Dendritic cell treated with granulocyte-macrophage colony-stimulating factor and Interleukin-4, amounts not matched to agents 40 ng/mL and 50 ng/mL, for 4 days (primary cell): ENCODE measurements around the gene FASLG.
"Not testable (repeated sequence)": the region's sequence is repeated elsewhere in the genome, so short reads cannot be mapped to it uniquely, and the experiment has no call there.

Experiments used
- H3K27ac Mint-ChIP-seq: one replicate; pipeline ENCODE4 v1.8.0; 2022; ENCODE audit warnings: mild to moderate bottlenecking, mixed read lengths
- H3K27me3 Mint-ChIP-seq: one replicate; pipeline ENCODE4 v1.8.0; 2022; ENCODE audit warnings: mild to moderate bottlenecking, mixed read lengths
- H3K36me3 Mint-ChIP-seq: one replicate; pipeline ENCODE4 v1.8.0; 2022; ENCODE audit warnings: low read depth, mixed read lengths
- H3K4me1 Mint-ChIP-seq: one replicate; pipeline ENCODE4 v1.8.0; 2022; ENCODE audit warnings: low read depth, mixed read lengths
- H3K4me3 Mint-ChIP-seq: one replicate; pipeline ENCODE4 v1.8.0; 2022; ENCODE audit warnings: mild to moderate bottlenecking, moderate library complexity, mixed read lengths
- H3K9me3 Mint-ChIP-seq: one replicate; pipeline ENCODE4 v1.8.0; 2022; ENCODE audit warnings: mixed read lengths
- intact Hi-C: fragments of 100-400 bp; cut with micrococcal nuclease; formaldehyde crosslinking; loops from one replicate; pipeline ENCODE4 v1.15.0; 2022

FASLG gene, protein sequence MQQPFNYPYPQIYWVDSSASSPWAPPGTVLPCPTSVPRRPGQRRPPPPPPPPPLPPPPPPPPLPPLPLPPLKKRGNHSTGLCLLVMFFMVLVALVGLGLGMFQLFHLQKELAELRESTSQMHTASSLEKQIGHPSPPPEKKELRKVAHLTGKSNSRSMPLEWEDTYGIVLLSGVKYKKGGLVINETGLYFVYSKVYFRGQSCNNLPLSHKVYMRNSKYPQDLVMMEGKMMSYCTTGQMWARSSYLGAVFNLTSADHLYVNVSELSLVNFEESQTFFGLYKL

GRCh38 chr1:172658871-172659453 is at the start of gene FASLG:
Gene FASLG (plus strand): TSS chr1:172659103. CDS start chr1:172659202, 99 bp downstream.
- Mint-ChIP-seq H3K4me1 (peaks cover 16% of the 10 kb centered on the region), H3K27ac (no peak within 1 kb of the TSS)
- intact Hi-C loops = no loop called here

GRCh38 chr1:172609528-172609927 is 49.4 kb upstream of the FASLG start:
- Mint-ChIP-seq H3K9me3 (no peaks in the 10 kb centered on the region), H3K4me1 (no peaks in the 10 kb centered on the region), H3K27me3 (no peaks in the 10 kb centered on the region), H3K27ac (no peak overlapping the region), H3K36me3 (peaks cover 41% of the 10 kb centered on the region), H3K4me3 (no peak overlapping the region)
- intact Hi-C loops = no loop called here

More at GRCh38 chr1:172658871-172659453, at the start of gene FASLG:
- Mint-ChIP-seq H3K27me3 (peaks cover 2% of the 10 kb centered on the region), H3K9me3 (no peaks in the 10 kb centered on the region), H3K36me3 (no peaks in the 10 kb centered on the region), H3K4me3 (no peak within 1 kb of the TSS)

GRCh38 chr1:172612478-172612877 is 46.4 kb upstream of the FASLG start:
- intact Hi-C loops = no loop called here
- Mint-ChIP-seq H3K4me1 (peaks cover 21% of the 10 kb centered on the region), H3K36me3 (peaks cover 21% of the 10 kb centered on the region), H3K27me3 (no peaks in the 10 kb centered on the region), H3K9me3 (peaks cover 11% of the 10 kb centered on the region), H3K27ac (no peak overlapping the region), H3K4me3 (no peak overlapping the region)

GRCh38 chr1:172613294-172613693 is 45.6 kb upstream of the FASLG start:
- peaks cover 21% of the 10 kb centered on the region for H3K36me3 Mint-ChIP-seq
- peaks cover 21% of the 10 kb centered on the region for H3K4me1 Mint-ChIP-seq
- no peaks in the 10 kb centered on the region for H3K27me3 Mint-ChIP-seq
- intact Hi-C loops = no loop called here
- peaks cover 11% of the 10 kb centered on the region for H3K9me3 Mint-ChIP-seq
- no peak overlapping the region for H3K27ac Mint-ChIP-seq
- H3K4me3 Mint-ChIP-seq = no peak overlapping the region

DNA sequence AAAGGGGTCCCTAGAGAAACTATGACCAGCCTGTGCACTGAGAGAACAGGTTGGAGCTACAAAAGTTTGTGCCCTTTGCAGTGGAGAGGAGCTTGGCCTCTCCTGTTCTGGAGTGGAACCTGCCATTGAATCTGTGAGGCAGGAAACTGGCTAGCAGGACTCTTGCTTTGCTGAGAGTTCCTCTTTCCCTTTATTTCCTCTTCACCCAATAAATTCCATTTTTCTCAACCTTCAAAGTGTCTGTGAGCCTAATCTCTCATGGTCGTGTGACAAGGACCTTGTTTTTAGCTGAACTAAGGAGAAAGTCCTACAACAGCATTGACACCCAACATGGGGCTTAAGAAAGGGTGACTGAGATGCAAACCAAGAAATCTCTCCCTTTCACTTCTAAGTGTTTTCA is 42.7 kb upstream of the FASLG start:
- Mint-ChIP-seq H3K4me1 (peaks cover 21% of the 10 kb centered on the region), H3K4me3 (no peak overlapping the region), H3K36me3 (peaks cover 16% of the 10 kb centered on the region)

DNA sequence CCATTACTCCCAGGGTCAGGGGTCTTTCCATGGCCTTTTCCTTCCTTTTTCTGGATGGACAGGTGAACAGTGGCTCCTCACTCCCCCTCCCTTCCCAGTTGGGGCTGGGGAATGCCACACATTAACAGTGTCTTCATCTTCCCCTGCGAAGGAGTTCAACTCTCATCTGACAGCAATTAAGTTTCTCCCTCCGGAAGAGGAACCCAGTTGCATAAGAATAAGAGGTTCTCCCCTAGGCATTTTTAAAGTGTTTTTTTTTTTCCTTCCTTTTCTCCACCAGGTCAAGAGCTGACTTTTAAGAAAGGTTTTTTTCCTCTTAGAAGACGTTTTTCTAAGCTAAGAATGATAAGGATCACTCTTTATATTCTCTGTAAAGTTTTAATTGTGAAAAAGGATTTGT is 42.3 kb upstream of the FASLG start:
- no peak overlapping the region for H3K4me3 Mint-ChIP-seq
- peaks cover 12% of the 10 kb centered on the region for H3K36me3 Mint-ChIP-seq

More for the DNA sequence above, 42.7 kb upstream of the FASLG start:
- Mint-ChIP-seq H3K27ac (peak overlapping the region; percentile 37), H3K27me3 (no peaks in the 10 kb centered on the region), H3K9me3 (peaks cover 28% of the 10 kb centered on the region)
- intact Hi-C loops = no loop called here

DNA sequence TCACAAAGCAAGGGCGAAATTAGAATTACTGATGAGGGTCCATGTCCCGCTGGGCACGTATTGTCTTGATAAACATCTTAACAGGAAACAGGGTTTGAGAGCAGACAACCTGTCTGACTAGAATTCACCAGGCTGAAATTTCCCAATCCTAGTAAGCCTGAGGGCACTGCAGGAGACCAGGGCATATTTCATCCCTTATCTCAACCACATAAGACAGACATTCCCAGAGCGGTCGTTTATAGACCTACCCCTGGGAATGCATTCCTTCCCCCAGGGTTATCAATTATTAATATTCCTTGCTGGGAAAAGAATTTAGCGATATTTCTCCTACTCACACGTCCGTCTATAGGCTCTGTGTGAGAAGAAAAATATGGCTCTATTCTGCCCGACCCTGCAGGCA is 38.3 kb upstream of the FASLG start:
- H3K27me3 Mint-ChIP-seq, intact Hi-C loops, H3K4me3 Mint-ChIP-seq, H3K27ac Mint-ChIP-seq: not testable (repeated sequence)
- H3K4me1 Mint-ChIP-seq = peaks cover 32% of the 10 kb centered on the region
- peaks cover 11% of the 10 kb centered on the region for H3K36me3 Mint-ChIP-seq
- peaks cover 34% of the 10 kb centered on the region for H3K9me3 Mint-ChIP-seq

More for the DNA sequence above, 42.3 kb upstream of the FASLG start:
- Mint-ChIP-seq H3K27me3 (no peaks in the 10 kb centered on the region), H3K9me3 (peaks cover 32% of the 10 kb centered on the region), H3K4me1 (peaks cover 21% of the 10 kb centered on the region), H3K27ac (peak overlapping the region; percentile 37)
- intact Hi-C loops = no loop called here

DNA sequence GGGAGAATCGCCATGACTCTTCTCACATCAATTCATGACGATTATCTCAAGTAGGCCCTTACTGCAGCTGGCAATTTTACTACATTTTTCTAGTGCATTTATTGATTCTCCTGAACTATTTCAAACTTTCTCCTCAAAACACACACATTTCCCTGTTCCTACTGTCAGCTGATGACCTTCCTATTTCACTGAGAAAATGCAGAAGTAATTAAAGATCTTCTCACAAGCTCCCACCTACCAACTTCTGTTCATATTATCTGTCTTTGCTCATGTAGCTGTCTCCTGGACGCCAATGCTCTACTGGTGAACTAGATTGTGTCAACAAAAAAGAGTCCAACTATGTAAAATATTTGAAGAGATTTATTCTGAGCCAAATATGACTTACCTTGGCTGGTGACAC is 36.4 kb upstream of the FASLG start:
- Mint-ChIP-seq H3K27ac (no peak overlapping the region), H3K4me1 (peaks cover 23% of the 10 kb centered on the region), H3K9me3 (peaks cover 22% of the 10 kb centered on the region), H3K36me3 (peaks cover 11% of the 10 kb centered on the region), H3K27me3 (no peaks in the 10 kb centered on the region), H3K4me3 (no peak overlapping the region)
- intact Hi-C loops = no loop called here

GRCh38 chr1:172623748-172624147 is 35.2 kb upstream of the FASLG start:
- intact Hi-C loops = no loop called here
- Mint-ChIP-seq H3K4me1 (peaks cover 23% of the 10 kb centered on the region), H3K4me3 (no peak overlapping the region), H3K36me3 (peaks cover 11% of the 10 kb centered on the region), H3K27me3 (no peaks in the 10 kb centered on the region), H3K9me3 (peaks cover 22% of the 10 kb centered on the region), H3K27ac (no peak overlapping the region)

DNA sequence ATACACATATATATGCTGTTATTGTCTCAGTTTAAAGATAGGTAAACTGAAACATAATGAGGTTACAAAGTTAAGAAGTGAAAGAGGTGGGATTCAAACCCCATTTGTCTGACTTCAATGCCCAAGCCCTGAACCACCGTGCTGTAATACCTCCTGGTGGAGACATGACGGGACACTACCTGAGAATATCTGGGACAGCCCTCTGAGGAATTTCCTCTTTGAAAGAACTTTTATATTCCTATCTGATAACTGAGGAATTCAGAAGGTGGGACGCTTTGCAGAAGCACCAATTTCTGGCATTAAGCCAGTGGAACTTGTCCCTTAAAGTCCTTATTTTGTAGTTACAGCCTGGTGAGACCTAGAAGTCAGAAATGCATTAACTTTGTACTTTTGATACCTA is 32.1 kb upstream of the FASLG start:
- Mint-ChIP-seq H3K9me3 (no peaks in the 10 kb centered on the region), H3K27me3 (no peaks in the 10 kb centered on the region), H3K4me1 (peaks cover 40% of the 10 kb centered on the region), H3K27ac (no peak overlapping the region), H3K36me3 (no peaks in the 10 kb centered on the region), H3K4me3 (no peak overlapping the region)
- intact Hi-C loops = no loop called here

DNA sequence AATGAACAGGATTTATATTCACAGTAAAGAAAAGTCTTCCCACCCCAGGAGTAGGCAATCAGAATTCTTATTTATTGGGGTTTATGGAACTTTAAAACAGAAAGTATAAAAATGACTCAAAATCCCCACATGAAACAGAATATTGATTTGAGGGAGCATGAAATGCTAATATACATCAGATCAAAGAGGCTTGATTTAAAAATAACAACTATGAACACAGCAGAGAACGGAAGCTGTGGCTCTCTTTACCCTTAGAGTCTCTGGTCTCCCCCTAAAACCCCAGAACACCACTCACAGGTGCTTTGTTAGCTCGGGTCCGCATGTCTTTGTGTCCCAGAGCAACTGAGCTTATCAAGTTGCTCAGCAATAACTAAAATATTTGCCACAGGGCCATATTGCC is 31.2 kb upstream of the FASLG start:
- Mint-ChIP-seq H3K36me3 (no peaks in the 10 kb centered on the region), H3K27ac (no peak overlapping the region), H3K9me3 (no peaks in the 10 kb centered on the region), H3K4me1 (peaks cover 31% of the 10 kb centered on the region), H3K27me3 (no peaks in the 10 kb centered on the region), H3K4me3 (no peak overlapping the region)
- intact Hi-C loops = no loop called here

DNA sequence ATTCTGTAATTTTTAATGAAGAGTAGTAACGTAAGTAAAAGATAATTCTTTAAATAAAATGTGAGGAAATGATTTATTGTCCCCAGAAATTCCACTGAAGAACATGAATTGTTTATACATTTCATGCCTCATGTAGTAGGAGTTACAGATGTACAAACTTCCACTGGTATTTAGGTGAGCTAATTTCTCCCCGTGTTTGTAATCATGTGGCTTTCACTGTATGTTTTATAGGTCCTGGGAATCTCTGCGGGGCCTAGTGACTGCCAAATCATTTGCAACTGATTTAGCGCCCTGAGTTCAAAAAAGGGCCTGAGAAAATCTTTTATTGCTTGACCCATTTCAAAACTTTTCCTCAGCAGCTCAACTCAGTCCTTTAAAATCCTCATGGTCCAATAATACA is 30.5 kb upstream of the FASLG start:
- Mint-ChIP-seq H3K27me3 (no peaks in the 10 kb centered on the region), H3K4me3 (no peak overlapping the region), H3K36me3 (no peaks in the 10 kb centered on the region), H3K4me1 (peaks cover 29% of the 10 kb centered on the region), H3K27ac (no peak overlapping the region), H3K9me3 (no peaks in the 10 kb centered on the region)
- intact Hi-C loops = no loop called here

DNA sequence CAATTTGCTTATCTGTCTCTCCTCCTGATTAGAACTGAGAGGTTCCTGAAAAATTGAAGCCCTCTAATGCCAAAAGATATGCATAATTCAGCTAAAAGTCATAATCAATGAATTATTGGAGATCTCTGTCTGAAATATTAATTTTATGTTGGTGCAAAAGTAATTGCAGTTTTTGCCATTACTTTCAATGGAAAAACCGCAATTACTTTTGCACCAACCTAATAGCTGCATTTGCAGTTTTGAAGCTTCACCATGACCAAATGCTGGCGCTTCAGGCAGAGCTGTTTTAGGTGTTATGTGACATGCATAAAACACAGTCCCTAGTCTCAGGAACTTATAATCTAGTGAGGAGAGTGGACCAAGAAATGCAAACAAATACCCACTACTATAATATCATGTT is 29.7 kb upstream of the FASLG start:
- no peaks in the 10 kb centered on the region for H3K27me3 Mint-ChIP-seq
- H3K4me3 Mint-ChIP-seq = no peak overlapping the region
- intact Hi-C loops = no loop called here
- no peak overlapping the region for H3K27ac Mint-ChIP-seq
- peaks cover 29% of the 10 kb centered on the region for H3K4me1 Mint-ChIP-seq
- H3K36me3 Mint-ChIP-seq = no peaks in the 10 kb centered on the region
- no peaks in the 10 kb centered on the region for H3K9me3 Mint-ChIP-seq

DNA sequence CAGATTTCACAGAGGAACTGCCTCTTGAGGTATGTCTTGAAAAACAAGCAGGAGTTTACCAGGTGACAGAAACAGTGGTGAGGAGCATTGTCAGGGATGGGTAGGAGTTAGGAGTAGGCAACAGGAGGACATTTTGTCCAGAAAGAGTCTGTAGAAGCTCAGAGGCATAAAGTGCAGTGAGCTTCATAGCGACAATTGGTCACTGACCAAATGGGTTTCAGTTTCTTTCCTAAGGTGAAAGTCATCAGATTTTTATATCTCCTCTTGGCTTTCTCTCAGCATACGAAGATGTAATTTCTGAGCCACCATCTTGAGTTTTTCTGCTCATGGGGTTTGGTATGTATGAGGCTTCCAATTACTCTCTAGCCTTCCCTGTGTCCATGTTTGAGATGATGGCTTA is 29.3 kb upstream of the FASLG start:
- Mint-ChIP-seq H3K27ac (no peak overlapping the region), H3K9me3 (no peaks in the 10 kb centered on the region), H3K27me3 (no peaks in the 10 kb centered on the region), H3K4me1 (peaks cover 29% of the 10 kb centered on the region), H3K4me3 (no peak overlapping the region), H3K36me3 (no peaks in the 10 kb centered on the region)
- intact Hi-C loops = no loop called here
